SK-N-SH treated with all-trans-retinoic acid at 6 μM for 48 hours (cell line): ENCODE results near the gene NDUFV3.

Source experiments
- ATAC-seq: fragments of 200-7000 bp; cut with Tn5 transposase; 3 replicates; pipeline ENCODE4 v1.9.1; 2020; ENCODE audit warnings: mild to moderate bottlenecking, moderate library complexity
- ARNTL ChIP-seq: fragments of 450-650 bp; formaldehyde crosslinking; IDR thresholded peaks from 2 replicates; pipeline ENCODE4 v1.5.0; 2020; ENCODE audit warnings: low read depth, mild to moderate bottlenecking, moderate library complexity, borderline replicate concordance
- BACH2 ChIP-seq: fragments of 250-450 bp; sonication (Bioruptor Pico); IDR thresholded peaks from 2 replicates; pipeline ENCODE4 v1.9.0; 2021; ENCODE audit warnings: mild to moderate bottlenecking, borderline replicate concordance
- CREB5 ChIP-seq: fragments of 250-450 bp; sonication (Bioruptor Pico); IDR thresholded peaks from 2 replicates; pipeline ENCODE4 v1.5.1; 2020; ENCODE audit warnings: low read depth, mild to moderate bottlenecking, moderate library complexity
- CSDC2 ChIP-seq: fragments of 250-450 bp; sonication (Bioruptor Pico); IDR thresholded peaks from 2 replicates; pipeline ENCODE4 v1.5.0; 2020; ENCODE audit warnings: mild to moderate bottlenecking, moderate library complexity
- CSRNP3 ChIP-seq: fragments of 250-450 bp; sonication (Bioruptor Pico); IDR thresholded peaks from 2 replicates; pipeline ENCODE4 v1.5.1; 2021; ENCODE audit warnings: mild to moderate bottlenecking, moderate library complexity
- ESRRG ChIP-seq: fragments of 250-450 bp; sonication (Bioruptor Pico); IDR thresholded peaks from 2 replicates; pipeline ENCODE4 v1.6.1; 2021; ENCODE audit warnings: mild to moderate bottlenecking
- GLIS3 ChIP-seq: fragments of 250-450 bp; sonication (Bioruptor Pico); IDR thresholded peaks from 2 replicates; pipeline ENCODE4 v1.5.0; 2020; ENCODE audit warnings: mild to moderate bottlenecking, moderate library complexity
- ISL1 ChIP-seq: fragments of 250-450 bp; sonication (Bioruptor Pico); IDR thresholded peaks from 2 replicates; pipeline ENCODE4 v2.1.2; 2022; ENCODE audit warnings: mild to moderate bottlenecking, moderate library complexity
- OSR1 ChIP-seq: fragments of 250-450 bp; sonication (Bioruptor Pico); IDR thresholded peaks from 2 replicates; pipeline ENCODE4 v1.8.0; 2022; ENCODE audit warnings: moderate library complexity, mild to moderate bottlenecking, inconsistent platforms
- PATZ1 ChIP-seq: fragments of 250-450 bp; sonication (Bioruptor Pico); IDR thresholded peaks from 2 replicates; pipeline ENCODE4 v1.8.0; 2020; ENCODE audit warnings: mild to moderate bottlenecking, moderate library complexity, borderline replicate concordance
- POU6F1 ChIP-seq: fragments of 250-450 bp; sonication (Bioruptor Pico); IDR thresholded peaks from 2 replicates; pipeline ENCODE4 v1.8.0; 2021; ENCODE audit warnings: low read depth, mild to moderate bottlenecking, moderate library complexity, borderline replicate concordance
- PPARA ChIP-seq: fragments of 250-450 bp; sonication (Bioruptor Pico); IDR thresholded peaks from 2 replicates; pipeline ENCODE4 v1.5.0; 2020; ENCODE audit warnings: mild to moderate bottlenecking, borderline replicate concordance
- RARB ChIP-seq: fragments of 250-450 bp; sonication (Bioruptor Pico); IDR thresholded peaks from 2 replicates; pipeline ENCODE4 v1.8.0; 2021; ENCODE audit warnings: mild to moderate bottlenecking, moderate library complexity
- SNAI2 ChIP-seq: fragments of 250-450 bp; sonication (Bioruptor Pico); IDR thresholded peaks from 2 replicates; pipeline ENCODE4 v1.5.0; 2020; ENCODE audit warnings: mild to moderate bottlenecking, moderate library complexity
- TCF4 ChIP-seq: fragments of 250-450 bp; sonication (Bioruptor Pico); IDR thresholded peaks from 2 replicates; pipeline ENCODE4 v1.8.0; 2021; ENCODE audit warnings: mild to moderate bottlenecking, moderate library complexity, borderline replicate concordance
- TOX ChIP-seq: fragments of 250-450 bp; sonication (Bioruptor Pico); IDR thresholded peaks from 2 replicates; pipeline ENCODE4 v1.8.0; 2021; ENCODE audit warnings: mild to moderate bottlenecking, moderate library complexity, borderline replicate concordance
- TSHZ2 ChIP-seq: fragments of 250-450 bp; sonication (Bioruptor Pico); IDR thresholded peaks from 2 replicates; pipeline ENCODE4 v1.5.0; 2020; ENCODE audit warnings: mild to moderate bottlenecking, moderate library complexity
- ZC3H10 ChIP-seq: fragments of 250-450 bp; sonication (Bioruptor Pico); IDR thresholded peaks from 2 replicates; pipeline ENCODE4 v1.5.1; 2021; ENCODE audit warnings: mild to moderate bottlenecking, moderate library complexity
- ZFP3 ChIP-seq: fragments of 250-450 bp; sonication (Bioruptor Pico); IDR thresholded peaks from 2 replicates; pipeline ENCODE4 v1.5.0; 2020; ENCODE audit warnings: mild to moderate bottlenecking, moderate library complexity
- ZFP30 ChIP-seq: fragments of 450-650 bp; formaldehyde crosslinking; IDR thresholded peaks from 2 replicates; pipeline ENCODE4 v1.5.0; 2022; ENCODE audit warnings: mild to moderate bottlenecking, moderate library complexity
- ZNF565 ChIP-seq: fragments of 450-650 bp; formaldehyde crosslinking; conservative IDR thresholded peaks from 2 replicates; pipeline ENCODE4 v1.5.0; 2020; ENCODE audit warnings: low read depth, mild to moderate bottlenecking, moderate library complexity
- ZNF70 ChIP-seq: fragments of 450-650 bp; formaldehyde crosslinking; IDR thresholded peaks from 2 replicates; pipeline ENCODE4 v1.5.0; 2020; ENCODE audit warnings: mild to moderate bottlenecking, moderate library complexity
- ZNF8 ChIP-seq: fragments of 450-650 bp; formaldehyde crosslinking; IDR thresholded peaks from 2 replicates; pipeline ENCODE4 v1.5.0; 2020; ENCODE audit warnings: mild to moderate bottlenecking, moderate library complexity

The NDUFV3 gene

GRCh38 chr21:42878993-42879787 lies 13.9 kb upstream of the NDUFV3 start, which contains the start of gene WDR4:
TSS of gene WDR4 (minus strand) at chr21:42879539. CDS start at chr21:42879495, 44 bp downstream.
- TF ChIP-seq ESRRG (CRISPR knock-in tag), result no peak
- no peak for TF ChIP-seq CREB5 (CRISPR knock-in tag)
- TF ChIP-seq BACH2 (CRISPR knock-in tag), result no peak
- no peak for TF ChIP-seq OSR1 (CRISPR knock-in tag)
- TF ChIP-seq CSDC2 (CRISPR knock-in tag), result no peak
- TF ChIP-seq ARNTL (CRISPR knock-in tag), result no peak
- TF ChIP-seq TCF4, result no peak
- no peak for TF ChIP-seq PPARA (CRISPR knock-in tag)
- no peak for TF ChIP-seq GLIS3 (CRISPR knock-in tag)
- TF ChIP-seq TOX (CRISPR knock-in tag), result no peak
- no peak for TF ChIP-seq ZNF8
- TF ChIP-seq ZFP3, result no peak
- TF ChIP-seq ISL1 (CRISPR knock-in tag), result no peak
- no peak for TF ChIP-seq SNAI2 (CRISPR knock-in tag)
- TF ChIP-seq ZNF565 (CRISPR knock-in tag), result no peak
- TF ChIP-seq PATZ1, result no peak
- no peak for TF ChIP-seq TSHZ2 (CRISPR knock-in tag)
- peak; percentile 95 for ATAC-seq

GRCh38 chr21:42880352-42880751 lies 12.8 kb upstream of the NDUFV3 start:
- TF ChIP-seq POU6F1, result no peak
- TF ChIP-seq ESRRG (CRISPR knock-in tag), result no peak
- no peak for TF ChIP-seq TOX (CRISPR knock-in tag)
- TF ChIP-seq ZFP30, result no peak
- no peak for TF ChIP-seq BACH2 (CRISPR knock-in tag)
- TF ChIP-seq ISL1 (CRISPR knock-in tag), result no peak
- no peak for TF ChIP-seq ZFP3
- no peak for TF ChIP-seq TSHZ2 (CRISPR knock-in tag)
- TF ChIP-seq PPARA (CRISPR knock-in tag), result no peak
- no peak for TF ChIP-seq OSR1 (CRISPR knock-in tag)
- no peak for TF ChIP-seq ZNF565 (CRISPR knock-in tag)
- TF ChIP-seq SNAI2 (CRISPR knock-in tag), result no peak
- TF ChIP-seq CSDC2 (CRISPR knock-in tag), result no peak
- no peak for TF ChIP-seq ZC3H10 (CRISPR knock-in tag)
- no peak for TF ChIP-seq RARB (CRISPR knock-in tag)
- no peak for TF ChIP-seq CSRNP3
- TF ChIP-seq CREB5 (CRISPR knock-in tag), result no peak
- no peak for TF ChIP-seq GLIS3 (CRISPR knock-in tag)
- no peak for TF ChIP-seq TCF4
- no peak for TF ChIP-seq ZNF70 (CRISPR knock-in tag)
- ATAC-seq, result no peak
